K562 (cell line): ENCODE measurements around the gene SZT2. TPM values are rescaled to one million over a fixed set of nuclear protein-coding genes. Genes with fewer than 3 reads are reported as not detected.

Experiments used
- ATAC-seq: fragments of 200-7000 bp; cut with Tn5 transposase; 3 replicates; pipeline ENCODE4 v1.9.1; 2020; ENCODE audit warnings: moderate library complexity
- BruUV-seq: library from RNA; stranded (reverse); fragments of 400-500 nt; replicated peaks from 2 replicates; lab custom pipeline; 2021; lab: Mats Ljungman, UMichigan
- CTCF ChIA-PET: fragments of 300-600 bp; formaldehyde crosslinking; extraction: SDS; loops from one replicate; lab custom pipeline; 2021; ENCODE audit warnings: low intra/inter-chr PET ratio; lab: Yijun Ruan, JAX
- POLR2A ChIA-PET: fragments of 300-600, 350-650 bp; sonication (Branson Sonifier 250); formaldehyde crosslinking; extraction: SDS; loops from one replicate; lab custom pipeline; 2021; ENCODE audit warnings: antibody characterized with exemption, inconsistent platforms; lab: Yijun Ruan, JAX
- DNase-seq, 4 experiments: peaks; one replicate each; pipeline versions ENCODE4 v3.0.0 to v3.0.0-alpha.2; 2011 to 2018; ENCODE audit warnings: low spot score in 3 of 4, mixed read lengths in 3 of 4; ENCODE audit errors: extremely low read depth in 1 of 4
- FAIRE-seq: peaks from 2 replicates; lab custom pipeline; 2011; peaks lifted over from hg19 to GRCh38; lab: Jason Lieb, UNC
- H2AFZ ChIP-seq: 2 replicates; pipeline ENCODE4 v1.6.0; 2011; ENCODE audit warnings: low read depth, low read length, control low read depth, inconsistent platforms
- H3K27ac ChIP-seq: fragments of 200-600 bp; 3 replicates; pipeline ENCODE4 v1.8.0; 2011; ENCODE audit warnings: low read depth, mild to moderate bottlenecking, control low read depth, inconsistent platforms, low read length, moderate library complexity, mixed read lengths; ENCODE audit errors: extremely low read depth
- H3K27me3 ChIP-seq, 2 experiments: fragments of 300-600 bp in 1 of 2; 2 replicates in 1 of 2; 3 replicates in 1 of 2; pipeline versions ENCODE4 v1.6.0 to v1.8.0; 2011; ENCODE audit warnings: inconsistent platforms in 2 of 2, low read length in 2 of 2, mild to moderate bottlenecking in 1 of 2, mixed read lengths in 1 of 2, moderate library complexity in 1 of 2; ENCODE audit not compliant: control insufficient read depth in 2 of 2, insufficient read depth in 2 of 2
- H3K36me3 ChIP-seq: fragments of 300-600 bp; 3 replicates; pipeline ENCODE4 v1.8.0; 2011; ENCODE audit warnings: mild to moderate bottlenecking, low read length, inconsistent platforms; ENCODE audit not compliant: control insufficient read depth, insufficient read depth
- H3K4me1 ChIP-seq, 2 experiments: fragments of 200-600 bp in 1 of 2; replicated peaks in 1 of 2; 2 replicates in 1 of 2; 3 replicates in 1 of 2; pipeline versions ENCODE4 v1.5.1 to v1.8.0; 2011; ENCODE audit warnings: inconsistent platforms in 2 of 2, low read length in 2 of 2, mild to moderate bottlenecking in 1 of 2, mixed read lengths in 1 of 2, moderate library complexity in 1 of 2; ENCODE audit not compliant: control insufficient read depth in 2 of 2, insufficient read depth in 2 of 2
- H3K4me2 ChIP-seq: 2 replicates; pipeline ENCODE4 v1.6.1; 2011; ENCODE audit warnings: low read length, control low read depth, inconsistent platforms, mixed read lengths; ENCODE audit not compliant: insufficient read depth
- H3K4me3 ChIP-seq: fragments of 200-600 bp; sonication (generic), shearing (Covaris generic); 2 replicates; pipeline ENCODE4 v1.5.1; 2016; ENCODE audit warnings: control low read depth, inconsistent platforms
- H3K79me2 ChIP-seq: fragments of 200-600 bp; 3 replicates; pipeline ENCODE4 v1.8.0; 2011; ENCODE audit warnings: low read length, inconsistent platforms; ENCODE audit not compliant: control insufficient read depth, insufficient read depth
- H3K9ac ChIP-seq, 2 experiments: 2 replicates each; pipeline versions ENCODE4 v1.6.0 to v1.6.1; 2011; ENCODE audit warnings: low read depth in 2 of 2, low read length in 2 of 2, control low read depth in 1 of 2, inconsistent platforms in 1 of 2, mild to moderate bottlenecking in 1 of 2, mixed read lengths in 1 of 2; ENCODE audit not compliant: insufficient read depth in 1 of 2
- H3K9me1 ChIP-seq: one replicate; pipeline ENCODE4 v1.6.0; 2011; ENCODE audit warnings: inconsistent platforms, mild to moderate bottlenecking, low read length, moderate library complexity; ENCODE audit not compliant: control insufficient read depth, insufficient read depth
- H3K9me3 ChIP-seq: replicated peaks from 2 replicates; pipeline ENCODE4 v1.5.1; 2011; ENCODE audit warnings: low read depth, low read length, inconsistent platforms; ENCODE audit not compliant: control insufficient read depth, insufficient read depth
- H4K20me1 ChIP-seq: replicated peaks from 2 replicates; pipeline ENCODE4 v1.6.1; 2011; ENCODE audit warnings: low read length, inconsistent platforms, mixed read lengths; ENCODE audit not compliant: control insufficient read depth, insufficient read depth
- CTBP1 ChIP-seq: fragments of 450-650 bp; IDR thresholded peaks from 2 replicates; pipeline ENCODE4 v1.6.1; 2016; ENCODE audit warnings: borderline replicate concordance
- CTCF ChIP-seq, 3 experiments: IDR thresholded peaks in 2 of 3; conservative IDR thresholded peaks in 1 of 3; 2 replicates each; pipeline ENCODE4 v1.5.1; 2011 to 2012; ENCODE audit warnings: low read length in 3 of 3, mild to moderate bottlenecking in 3 of 3, control low read depth in 2 of 3, improper control_type of control experiment in 1 of 3, inconsistent platforms in 1 of 3, low read depth in 1 of 3, mixed read lengths in 1 of 3, moderate library complexity in 1 of 3; ENCODE audit not compliant: insufficient read depth in 2 of 3
- CXXC5 ChIP-seq: fragments of 250-450 bp; sonication (Bioruptor Pico); IDR thresholded peaks from 2 replicates; pipeline ENCODE4 v1.8.0; 2022; ENCODE audit warnings: inconsistent platforms, mild to moderate bottlenecking, moderate library complexity
- HMBOX1 ChIP-seq: sonication (generic); IDR thresholded peaks from 2 replicates; pipeline ENCODE4 v1.6.1; 2016
- KDM1A ChIP-seq, 2 experiments: fragments of 450-650 bp; IDR thresholded peaks; 2 replicates each; pipeline ENCODE4 v1.6.1; 2016; ENCODE audit warnings: mild to moderate bottlenecking in 2 of 2
- NFE2 ChIP-seq: IDR thresholded peaks from 2 replicates; pipeline ENCODE4 v1.6.1; 2014; ENCODE audit warnings: antibody characterized with exemption, low read depth
- NR4A1 ChIP-seq, 2 experiments: fragments of 250-450 bp in 1 of 2; fragments of 450-650 bp in 1 of 2; sonication (Bioruptor Pico) in 1 of 2; IDR thresholded peaks; 2 replicates each; pipeline versions ENCODE4 v1.4.0 to v1.6.1; 2016 to 2020; ENCODE audit warnings: mild to moderate bottlenecking in 2 of 2, missing compliant biosample characterization in 1 of 2, missing genetic modification characterization in 1 of 2, moderate library complexity in 1 of 2
- RCOR1 ChIP-seq, 2 experiments: IDR thresholded peaks; 2 replicates each; pipeline ENCODE4 v1.6.1; 2012; ENCODE audit warnings: low read depth in 2 of 2, low read length in 2 of 2, borderline replicate concordance in 1 of 2, improper control_type of control experiment in 1 of 2
- TOE1 ChIP-seq, 2 experiments: fragments of 450-650 bp in 1 of 2; sonication (generic) in 1 of 2; formaldehyde crosslinking in 1 of 2; IDR thresholded peaks; 2 replicates each; pipeline versions ENCODE4 v1.7.1 to v1.8.0; 2016 to 2022; ENCODE audit warnings: borderline replicate concordance in 2 of 2, mild to moderate bottlenecking in 2 of 2, antibody characterized with exemption in 1 of 2, inconsistent platforms in 1 of 2, low read depth in 1 of 2, missing genetic modification reagents in 1 of 2, moderate library complexity in 1 of 2
- ZBTB7A ChIP-seq: IDR thresholded peaks from 2 replicates; pipeline ENCODE4 v1.6.1; 2011; ENCODE audit warnings: low read depth, mild to moderate bottlenecking, low read length, moderate library complexity, borderline replicate concordance; ENCODE audit not compliant: control insufficient read depth
- ZNF41 ChIP-seq: fragments of 250-450 bp; sonication (Bioruptor Pico); conservative IDR thresholded peaks from 2 replicates; pipeline ENCODE4 v1.4.0; 2020; ENCODE audit warnings: mild to moderate bottlenecking
- WGBS: fragments of 100-300 bp; shearing (Covaris generic); methylation state at CpG from one replicate; pipeline ENCODE4 v1.1.6; 2016; ENCODE audit warnings: low coverage, mixed read lengths; ENCODE audit not compliant: insufficient coverage; ENCODE audit errors: missing lambda C conversion rate; 5-methylcytosine and 5-hydroxymethylcytosine counted together
- in situ Hi-C: fragments of 300-500 bp; cut with MboI; formaldehyde crosslinking; loops from 4 replicates; pipeline ENCODE4 v1.15.0; 2018; ENCODE audit warnings: inconsistent platforms, mixed read lengths
- intact Hi-C: fragments of 100-400 bp; cut with micrococcal nuclease; formaldehyde crosslinking; loops from 2 replicates; pipeline ENCODE4 v1.14.2; 2022
- polyA plus RNA-seq, 8 experiments: library from polyadenylated mRNA; depleted of rRNA in 4 of 8; stranded (reverse) in 5 of 8; unstranded in 3 of 8; fragments of >200 nt; fragmentation: Nextera tagmentation in 2 of 8; fragmentation: Illumina TruSeq in 1 of 8; extraction: Ambion mirVana in 2 of 8; extraction: Trizol in 1 of 8; gene quantifications; 2 replicates each; pipeline versions ENCODE4 v1.2.1 to v1.2.3, GENCODE V29; 2011 to 2014; ENCODE audit warnings: inconsistent platforms in 1 of 8, missing spikeins in 1 of 8
- total RNA-seq, 7 experiments: library from RNA; depleted of rRNA in 6 of 7; stranded (reverse); fragments of >200 nt in 6 of 7; fragmentation: Illumina TruSeq in 2 of 7; extraction: Trizol in 2 of 7; gene quantifications; 2 replicates each; pipeline versions ENCODE4 v1.2.1 to v1.2.3, GENCODE V29; 2011 to 2021; ENCODE audit warnings: low replicate concordance in 1 of 7
- TF ChIP-seq, protein P1 (sequence below), 2 experiments: IDR thresholded peaks in 1 of 2; conservative IDR thresholded peaks in 1 of 2; 2 replicates each; pipeline ENCODE4 v1.6.1; 2016; ENCODE audit warnings: low read depth in 2 of 2, mild to moderate bottlenecking in 1 of 2, missing compliant biosample characterization in 1 of 2, missing genetic modification characterization in 1 of 2, moderate library complexity in 1 of 2

SZT2 gene
- total and polyA plus RNA-seq, 9 of the 15 experiments (the other 6 are each of a cell fraction or from before 2014, with no cell fraction given), result 0.88 to 31.0 (median 12.8) TPM

GRCh38 chr1:43414634-43415223 is 25.0 kb downstream of the SZT2 start:
- Histone ChIP-seq H3K4me3 (no peak overlapping the region), H2AFZ (no peak overlapping the region), H3K4me1 (no peaks in the 10 kb centered on the region; a peak in 1 of 5 replicates), H3K9me1 (no peaks in the 10 kb centered on the region), H3K27ac (no peak overlapping the region), H3K9me3 (no peaks in the 10 kb centered on the region), H3K4me2 (no peak overlapping the region), H3K27me3 (no peaks in the 10 kb centered on the region), H3K79me2 (no peaks in the 10 kb centered on the region), H3K9ac (no peak overlapping the region), H3K36me3 (peaks cover 22% of the 10 kb centered on the region; the same call in 2 of the 3 replicates), H4K20me1 (no peaks in the 10 kb centered on the region; the same call in 1 of the 2 replicates)
- ChIA-PET POLR2A (interaction anchor here (0.6 to 1.7 kb wide), 13 partner anchors 11 to 191 kb away, joined by 3 to 5 read pairs (median 4); no protein-coding TSS in a partner anchor), CTCF (interaction anchor here (0.6 to 4.4 kb wide), 5 partner anchors 46 to 636 kb away, joined by 3 to 63 read pairs (median 5); partner anchors contain the start of gene ELOVL1)
- DNase-seq (peak; percentile 82 to 92 (median 90)), ATAC-seq (peak; percentile 99), FAIRE-seq (peak; percentile 88)
- intact Hi-C loops, result loop anchor here (1.0 kb wide), 3 partner anchors 56 to 187 kb away; partner anchors contain the start of gene CDC20
- no TSS peak for BruUV-seq
- in situ Hi-C loops, result loop anchor here (5.0 to 10.0 kb wide), 2 partner anchors 187 to 510 kb away; no protein-coding TSS in a partner anchor
- 51% methylated on average over 5 of the region's 5 CpGs for WGBS
- TF ChIP-seq CTBP1 (peak; percentile 97), TOE1 (IDR thresholded peaks at IDR 0.05; ENCODE audit: borderline replicate concordance) (0 out of 2 replicates have a peak, but pooled peaks have one; percentile 20), TOE1 (CRISPR knock-in tag; IDR thresholded peaks at IDR 0.05; ENCODE audit: borderline replicate concordance, low read depth) (no peak), KDM1A (IDR thresholded peaks at IDR 0.05) (peak; percentile 76 to 81), CXXC5 (peak; percentile 19; the same call in 1 of the 2 replicates), NFE2 (0 out of 2 replicates have a peak, but pooled peaks have one; percentile 5), ZBTB7A (peak; percentile 55; the same call in 1 of the 2 replicates), HMBOX1 (peak; percentile 53), RCOR1 (IDR thresholded peaks at IDR 0.05; ENCODE audit: borderline replicate concordance in 1 of 2, low read depth in 2 of 2, low read length in 2 of 2) (peak in 1 of 2 experiments; percentile 81; a peak in 2 of 4 replicates), NR4A1 (CRISPR knock-in tag; IDR thresholded peaks at IDR 0.05) (no peak), NR4A1 (tag; IDR thresholded peaks at IDR 0.05) (no peak), ZNF41 (CRISPR knock-in tag) (0 out of 2 replicates have a peak, but pooled peaks have one; percentile 26), CTCF (IDR thresholded peaks at IDR 0.05 in 2 of 3, conservative IDR thresholded peaks at IDR 0.05 in 1 of 3; ENCODE audit: insufficient read depth in 2 of 3, low read depth in 1 of 3, low read length in 3 of 3) (peak; percentile 79 to 95 (median 93))
- TF ChIP-seq, protein P1, sequence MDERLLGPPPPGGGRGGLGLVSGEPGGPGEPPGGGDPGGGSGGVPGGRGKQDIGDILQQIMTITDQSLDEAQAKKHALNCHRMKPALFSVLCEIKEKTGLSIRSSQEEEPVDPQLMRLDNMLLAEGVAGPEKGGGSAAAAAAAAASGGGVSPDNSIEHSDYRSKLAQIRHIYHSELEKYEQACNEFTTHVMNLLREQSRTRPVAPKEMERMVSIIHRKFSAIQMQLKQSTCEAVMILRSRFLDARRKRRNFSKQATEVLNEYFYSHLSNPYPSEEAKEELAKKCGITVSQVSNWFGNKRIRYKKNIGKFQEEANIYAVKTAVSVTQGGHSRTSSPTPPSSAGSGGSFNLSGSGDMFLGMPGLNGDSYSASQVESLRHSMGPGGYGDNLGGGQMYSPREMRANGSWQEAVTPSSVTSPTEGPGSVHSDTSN (CRISPR knock-in tag; IDR thresholded peaks at IDR 0.05; ENCODE audit: low read depth), result no peak
- TF ChIP-seq, protein P1 (tag; conservative IDR thresholded peaks at IDR 0.05; ENCODE audit: low read depth), result 0 out of 2 replicates have a peak, but pooled peaks have one; percentile 30
